HG03469 (cell line): Measurements from ENCODE around the gene CNTN1.
A peak's percentile ranks its signal among the peaks of the same experiment; 100 is the strongest.

Experiments used
- ATAC-seq: cut with Tn5 transposase; IDR thresholded peaks from one replicate; pipeline ENCODE4 v1.9.1; 2021; ENCODE audit warnings: mild to moderate bottlenecking, moderate library complexity, moderate number of reproducible peaks; ENCODE audit not compliant: unreplicated experiment

The CNTN1 gene

GRCh38 chr12:40834321-40834720, 142.1 kb downstream of the CNTN1 start:
- no peak for ATAC-seq

GRCh38 chr12:40837891-40838429, 145.7 kb downstream of the CNTN1 start:
- ATAC-seq = no peak

- ATAC-seq = no peak
These were observed 151.3 kb downstream of the CNTN1 start for GRCh38 chr12:40843495-40843894.

- ATAC-seq = no peak
These were observed 161.0 kb downstream of the CNTN1 start for GRCh38 chr12:40853221-40853620.

GRCh38 chr12:40854604-40855003, 162.4 kb downstream of the CNTN1 start:
- no peak for ATAC-seq

- ATAC-seq = no peak
These were observed 172.7 kb downstream of the CNTN1 start for GRCh38 chr12:40864891-40865290.

GRCh38 chr12:40870981-40871380, 178.7 kb downstream of the CNTN1 start:
- ATAC-seq = no peak

- ATAC-seq = no peak
These were observed 182.6 kb downstream of the CNTN1 start for GRCh38 chr12:40874868-40875267.

GRCh38 chr12:40889329-40889728, 197.1 kb downstream of the CNTN1 start:
- no peak for ATAC-seq

- ATAC-seq = no peak
These were observed 200.3 kb downstream of the CNTN1 start for GRCh38 chr12:40892528-40892927.

- no peak for ATAC-seq
These were observed 206.3 kb downstream of the CNTN1 start for GRCh38 chr12:40898505-40898904.

- ATAC-seq = no peak
These were observed 210.8 kb downstream of the CNTN1 start for GRCh38 chr12:40903040-40903439.

- ATAC-seq = peak; percentile 95
These were observed 214.9 kb downstream of the CNTN1 start for GRCh38 chr12:40907115-40907527.

GRCh38 chr12:40911676-40912075, 219.4 kb downstream of the CNTN1 start:
- ATAC-seq = no peak

- ATAC-seq = no peak
These were observed 222.9 kb downstream of the CNTN1 start for GRCh38 chr12:40915172-40915571.

GRCh38 chr12:40917561-40917960, 225.3 kb downstream of the CNTN1 start:
- no peak for ATAC-seq

- no peak for ATAC-seq
These were observed 229.4 kb downstream of the CNTN1 start for GRCh38 chr12:40921563-40922163.

- no peak for ATAC-seq
These were observed 245.7 kb downstream of the CNTN1 start for GRCh38 chr12:40937891-40938290.

- no peak for ATAC-seq
These were observed 250.1 kb downstream of the CNTN1 start for GRCh38 chr12:40942326-40942725.

- no peak for ATAC-seq
These were observed 253.5 kb downstream of the CNTN1 start for GRCh38 chr12:40945772-40946171.

GRCh38 chr12:40946612-40947194, 254.5 kb downstream of the CNTN1 start:
- ATAC-seq = no peak

GRCh38 chr12:40947797-40948196, 255.6 kb downstream of the CNTN1 start:
- no peak for ATAC-seq

- no peak for ATAC-seq
These were observed 260.8 kb downstream of the CNTN1 start for GRCh38 chr12:40953076-40953475.
